Activated CD8-positive, alpha-beta memory T cell treated with anti-CD3 and anti-CD28 coated beads, Interleukin-2, amount 10 ng/mL, durations not matched to agents 7 days and 5 days (primary cell): Measurements from ENCODE around the gene BICRA. TPM values are rescaled to one million over a fixed set of nuclear protein-coding genes. Genes with fewer than 3 reads are reported as not detected.

Experiments used
- total RNA-seq, 2 experiments: library from RNA; stranded (reverse); gene quantifications; one replicate each; pipeline ENCODE4 v1.2.3, GENCODE V29; 2021

BICRA gene
- total RNA-seq, 2 experiments from 2014 or later, result 16.6 to 20.7 TPM

Other genes starting within 250 kb of the BICRA start
- not detected for gene MEIS3, start 189.6 kb upstream of the BICRA start, total RNA-seq
- under 1 TPM; 0.14 to 0.32 TPM for gene SLC8A2, start 137.2 kb upstream of the BICRA start, total RNA-seq
- 10 to 100 TPM; 11.0 to 13.3 TPM for gene KPTN, start 124.9 kb upstream of the BICRA start, total RNA-seq
- gene NAPA, start 94.1 kb upstream of the BICRA start, total RNA-seq, result 100 to 1,000 TPM; 102 to 124 TPM
- under 1 TPM; 0.32 to 0.40 TPM for gene ZNF541, start 36.0 kb upstream of the BICRA start, total RNA-seq
- under 1 TPM in 1 of 2 experiments, not detected in 1; 0.07 TPM for gene EHD2, start 104.3 kb downstream of the BICRA start, total RNA-seq
- 100 to 1,000 TPM; 225 to 227 TPM for gene NOP53, start 136.4 kb downstream of the BICRA start, total RNA-seq
- 100 to 1,000 TPM in 1 of 2 experiments, 10 to 100 TPM in 1; 94.2 to 133 TPM for gene SELENOW, start 169.6 kb downstream of the BICRA start, total RNA-seq
- not detected for gene TPRX1, start 195.4 kb downstream of the BICRA start, total RNA-seq
- gene CRX, start 212.8 kb downstream of the BICRA start, total RNA-seq, result not detected